Thoracic aorta (tissue), 2 donors: Measurements from ENCODE around the gene FMNL3. TPM values are rescaled to one million over a fixed set of nuclear protein-coding genes. Genes with fewer than 3 reads are reported as not detected.

Experiments used
- ATAC-seq: fragments of 150-250 bp; one replicate; pipeline ENCODE4 v1.8.0; 2017; ENCODE audit warnings: low read depth; ENCODE audit not compliant: insufficient number of reproducible peaks, low FRiP score
- DNase-seq: peaks from one replicate; pipeline ENCODE4 v3.0.0-alpha.2; 2020; ENCODE audit warnings: low spot score
- H3K27ac ChIP-seq, 2 donors: fragments of 200-600 bp; sonication (generic); 1 replicate in 1 of 2; 2 replicates in 1 of 2; pipeline ENCODE4 v1.5.1; 2016; ENCODE audit warnings: mild to moderate bottlenecking in 2 of 2, moderate library complexity in 2 of 2
- H3K27me3 ChIP-seq: fragments of 200-600 bp; sonication (generic); replicated peaks from 2 replicates; pipeline ENCODE4 v1.6.0; 2016; ENCODE audit warnings: mild to moderate bottlenecking; ENCODE audit not compliant: insufficient read depth
- H3K36me3 ChIP-seq: fragments of 200-600 bp; sonication (generic); one replicate; pipeline ENCODE4 v1.5.1; 2016
- H3K4me1 ChIP-seq, 2 donors: fragments of 200-600 bp; sonication (generic); 1 replicate in 1 of 2; 2 replicates in 1 of 2; pipeline versions ENCODE4 v1.5.1 to v1.6.0; 2016; ENCODE audit warnings: low read depth in 2 of 2, mild to moderate bottlenecking in 1 of 2; ENCODE audit not compliant: control insufficient read depth in 1 of 2
- H3K4me3 ChIP-seq: fragments of 200-600 bp; sonication (generic); 2 replicates; pipeline ENCODE4 v1.5.1; 2016; ENCODE audit warnings: mild to moderate bottlenecking
- H3K9me3 ChIP-seq: fragments of 200-600 bp; sonication (generic); 2 replicates; pipeline ENCODE4 v1.5.1; 2016
- total RNA-seq, 2 donors: library from RNA; depleted of rRNA; stranded (reverse); fragments of >200 nt; gene quantifications; one replicate each; pipeline versions ENCODE4 v1.1.0 to v1.2.3, GENCODE V29; 2016
- TF ChIP-seq, protein P1 (sequence below): fragments of 200-600 bp; sonication (generic); IDR thresholded peaks from one replicate; pipeline ENCODE4 v1.5.1; 2019; ENCODE audit warnings: antibody characterized with exemption

FMNL3 gene
- total RNA-seq, 2 donors from 2014 or later, result 26.7 to 37.4 TPM

DNA sequence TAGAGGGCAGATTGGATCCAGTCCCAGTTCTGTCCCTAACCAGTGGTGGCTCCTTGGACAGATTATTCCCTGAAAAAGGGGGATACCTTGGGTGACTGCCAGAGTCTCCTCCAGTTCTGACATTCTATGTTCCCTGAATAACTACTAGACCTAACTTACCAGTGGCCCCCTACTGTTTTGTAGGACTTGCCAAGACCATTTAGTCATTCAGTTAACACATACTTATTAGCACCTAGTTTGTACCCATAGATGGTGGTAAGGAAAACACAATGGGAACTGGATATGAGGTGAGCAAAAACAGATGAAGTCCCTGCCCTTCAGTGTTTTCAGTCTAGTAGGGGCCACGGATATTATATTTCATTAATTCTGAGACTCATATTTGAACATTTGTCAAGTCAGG lies 80.4 kb downstream of the FMNL3 start:
- Histone ChIP-seq H3K9me3 (no peaks in the 10 kb centered on the region), H3K4me1 (peaks cover 12 to 19% of the 10 kb centered on the region in 2 donors), H3K36me3 (no peaks in the 10 kb centered on the region), H3K27ac (no peak overlapping the region), H3K27me3 (no peaks in the 10 kb centered on the region), H3K4me3 (no peak overlapping the region)
- DNase-seq (no peak), ATAC-seq (no peak)
- TF ChIP-seq, protein P1, sequence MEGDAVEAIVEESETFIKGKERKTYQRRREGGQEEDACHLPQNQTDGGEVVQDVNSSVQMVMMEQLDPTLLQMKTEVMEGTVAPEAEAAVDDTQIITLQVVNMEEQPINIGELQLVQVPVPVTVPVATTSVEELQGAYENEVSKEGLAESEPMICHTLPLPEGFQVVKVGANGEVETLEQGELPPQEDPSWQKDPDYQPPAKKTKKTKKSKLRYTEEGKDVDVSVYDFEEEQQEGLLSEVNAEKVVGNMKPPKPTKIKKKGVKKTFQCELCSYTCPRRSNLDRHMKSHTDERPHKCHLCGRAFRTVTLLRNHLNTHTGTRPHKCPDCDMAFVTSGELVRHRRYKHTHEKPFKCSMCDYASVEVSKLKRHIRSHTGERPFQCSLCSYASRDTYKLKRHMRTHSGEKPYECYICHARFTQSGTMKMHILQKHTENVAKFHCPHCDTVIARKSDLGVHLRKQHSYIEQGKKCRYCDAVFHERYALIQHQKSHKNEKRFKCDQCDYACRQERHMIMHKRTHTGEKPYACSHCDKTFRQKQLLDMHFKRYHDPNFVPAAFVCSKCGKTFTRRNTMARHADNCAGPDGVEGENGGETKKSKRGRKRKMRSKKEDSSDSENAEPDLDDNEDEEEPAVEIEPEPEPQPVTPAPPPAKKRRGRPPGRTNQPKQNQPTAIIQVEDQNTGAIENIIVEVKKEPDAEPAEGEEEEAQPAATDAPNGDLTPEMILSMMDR, result no peak

DNA sequence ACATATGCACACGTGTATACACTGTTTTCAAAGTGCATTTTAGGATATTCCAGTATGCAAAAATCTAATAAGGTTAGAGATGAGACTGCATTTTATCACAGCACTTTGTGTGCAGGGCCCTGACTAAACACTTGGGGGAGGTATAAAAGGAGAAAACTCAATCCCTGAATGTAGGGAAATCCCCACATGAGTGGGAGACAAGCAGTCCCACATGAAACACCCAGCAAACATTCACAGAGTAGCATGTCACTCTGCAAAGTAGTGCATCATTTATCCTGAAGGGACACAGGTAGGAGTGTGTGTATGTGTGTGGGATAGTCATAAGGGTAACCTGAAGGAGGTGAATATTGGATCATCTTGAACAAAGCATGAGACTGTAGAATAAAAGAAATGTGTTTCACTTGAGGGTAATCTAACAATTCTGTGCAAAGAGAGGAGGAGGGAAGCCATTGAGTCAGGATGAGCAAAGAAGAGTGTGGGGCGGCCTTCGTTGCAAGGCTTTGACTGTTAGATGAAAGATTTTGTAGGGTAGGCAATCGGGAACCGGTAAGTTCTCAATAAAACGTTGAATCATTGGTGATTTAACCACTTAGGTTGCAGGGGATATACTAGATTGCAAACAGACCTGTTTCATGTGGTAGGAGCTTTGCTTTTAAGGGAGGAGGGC lies 80.9 kb downstream of the FMNL3 start:
- peaks cover 15 to 24% of the 10 kb centered on the region in 2 donors for H3K4me1 ChIP-seq
- no peaks in the 10 kb centered on the region for H3K9me3 ChIP-seq
- no peak overlapping the region for H3K27ac ChIP-seq
- H3K27me3 ChIP-seq, result no peaks in the 10 kb centered on the region
- ATAC-seq (no peak), DNase-seq (no peak)
- H3K4me3 ChIP-seq, result no peak overlapping the region
- H3K36me3 ChIP-seq, result no peaks in the 10 kb centered on the region
- TF ChIP-seq, protein P1, result no peak

DNA sequence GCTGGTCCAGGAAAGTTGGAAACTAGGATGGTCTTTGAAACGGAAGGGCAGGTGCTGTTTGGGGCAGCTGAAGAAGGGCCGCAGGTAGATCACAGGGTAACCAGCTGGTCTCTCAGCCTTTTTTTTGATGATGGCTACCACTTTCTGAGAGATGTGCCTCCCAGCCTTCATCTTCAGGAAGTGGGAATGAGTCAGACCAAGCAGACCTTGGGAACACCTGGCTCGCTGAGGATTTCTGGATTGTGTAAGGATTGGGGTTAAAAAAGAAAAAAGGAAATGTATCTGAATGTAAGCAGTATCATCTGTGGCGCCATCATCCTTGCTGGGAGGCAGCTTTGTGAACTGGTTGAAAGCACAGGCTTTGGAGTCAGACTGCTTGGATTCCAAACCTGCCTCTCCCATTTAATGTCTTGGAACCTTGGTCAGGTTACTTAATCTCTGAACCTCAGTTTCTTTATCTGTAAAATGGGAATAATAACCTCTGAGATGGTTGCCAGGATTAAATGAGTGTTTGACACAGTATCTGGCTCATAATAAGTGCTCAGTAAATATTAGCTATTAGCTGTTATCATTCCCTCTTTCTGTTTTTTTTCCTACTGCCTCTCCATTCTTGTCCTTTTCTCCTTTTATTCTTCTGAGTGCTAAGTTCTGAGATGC lies 82.2 kb downstream of the FMNL3 start:
- H3K9me3 ChIP-seq, result no peaks in the 10 kb centered on the region
- H3K36me3 ChIP-seq, result no peaks in the 10 kb centered on the region
- TF ChIP-seq, protein P1, result no peak
- no peaks in the 10 kb centered on the region for H3K27me3 ChIP-seq
- ATAC-seq (no peak), DNase-seq (no peak)
- H3K4me1 ChIP-seq, result peaks cover 15 to 27% of the 10 kb centered on the region in 2 donors
- peak overlapping the region in 1 of 2 donors; percentile 68 for H3K27ac ChIP-seq
- H3K4me3 ChIP-seq, result no peak overlapping the region

DNA sequence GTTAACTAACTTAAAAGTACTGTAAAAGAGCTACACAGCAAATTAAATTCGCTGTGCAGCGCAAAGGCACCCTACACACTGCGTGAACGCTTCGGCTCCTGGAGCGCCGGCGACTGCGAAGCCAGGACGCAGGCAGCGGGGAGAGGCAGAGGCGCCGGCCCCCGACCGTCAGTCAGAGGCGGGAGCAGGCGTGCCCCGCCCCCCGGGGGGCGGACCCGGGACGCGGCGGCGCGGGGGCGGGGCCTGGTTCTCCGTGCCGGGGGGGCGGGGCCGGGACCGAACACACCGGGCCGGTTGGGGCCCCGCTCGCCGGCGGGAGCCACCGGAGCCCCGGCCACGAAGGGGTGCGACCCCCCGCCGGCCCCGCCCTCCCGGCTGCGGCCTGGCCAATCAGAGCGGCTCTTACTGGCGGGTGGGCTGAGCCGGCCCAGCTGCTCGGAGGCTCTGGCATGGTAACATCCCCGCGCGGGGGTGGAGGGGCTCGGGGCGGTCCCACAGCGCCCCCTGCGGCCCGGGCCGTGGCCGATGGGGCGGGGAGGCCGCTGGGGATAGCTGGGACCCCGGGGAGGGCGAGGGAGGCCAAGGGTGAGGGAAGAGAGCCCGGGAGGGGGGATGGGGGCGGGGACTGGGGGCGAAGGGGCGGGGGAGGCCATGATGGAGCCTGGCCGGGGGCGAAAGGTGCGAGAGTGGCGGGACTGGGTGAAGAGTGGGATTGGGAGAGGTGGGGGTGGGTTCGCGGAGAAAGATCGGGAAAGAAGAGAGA lies 83.9 kb downstream of the FMNL3 start, which contains the start of gene PRPF40B:
PRPF40B (plus strand) TSS at position 420 of the 763 bp plus-strand sequence; CDS start at position 450, 30 bp downstream.
- H3K36me3 ChIP-seq, result no peaks in the 10 kb centered on the region
- DNase-seq, result peak; percentile 56
- no peaks in the 10 kb centered on the region for H3K27me3 ChIP-seq
- peaks cover 15 to 27% of the 10 kb centered on the region in 2 donors for H3K4me1 ChIP-seq
- TF ChIP-seq, protein P1, result peak; percentile 53
- H3K9me3 ChIP-seq, result no peaks in the 10 kb centered on the region
- peak; percentile 77 for ATAC-seq
- peak within 1 kb of the TSS; percentile 86 for H3K4me3 ChIP-seq
- H3K27ac ChIP-seq, result peak within 1 kb of the TSS; percentile 74 to 81
